HepG2 (cell line): Measurements from ENCODE around the gene NOL4L. TPM values are rescaled to one million over a fixed set of nuclear protein-coding genes. Genes with fewer than 3 reads are reported as not detected.
A peak's percentile ranks its signal among the peaks of the same experiment; 100 is the strongest.

Experiments
- BRD4 ChIP-seq: sonication (generic); formaldehyde crosslinking; IDR thresholded peaks from 2 replicates; pipeline ENCODE4 v1.4.0; 2020; ENCODE audit warnings: missing genetic modification reagents
- CENPT ChIP-seq: sonication (generic); formaldehyde crosslinking; IDR thresholded peaks from 2 replicates; pipeline ENCODE4 v1.8.0; 2022; ENCODE audit warnings: low read depth, mild to moderate bottlenecking, moderate library complexity, missing genetic modification reagents
- NFRKB ChIP-seq: fragments of 450-650 bp; IDR thresholded peaks from 2 replicates; pipeline ENCODE4 v1.6.1; 2017
- PCBP1 ChIP-seq: fragments of 200-400 bp; formaldehyde crosslinking; IDR thresholded peaks from 2 replicates; pipeline ENCODE4 v1.6.1; 2017; ENCODE audit warnings: mild to moderate bottlenecking, low read depth, low read length, borderline replicate concordance
- SNRNP70 ChIP-seq: fragments of 200-400 bp; formaldehyde crosslinking; IDR thresholded peaks from 2 replicates; pipeline ENCODE4 v1.6.1; 2017; ENCODE audit warnings: mild to moderate bottlenecking, low read depth, low read length, moderate library complexity
- SP140L ChIP-seq: sonication (generic); formaldehyde crosslinking; IDR thresholded peaks from 2 replicates; pipeline ENCODE4 v1.4.0; 2020; ENCODE audit warnings: missing genetic modification reagents, borderline replicate concordance
- ZNF446 ChIP-seq: sonication (generic); formaldehyde crosslinking; IDR thresholded peaks from 2 replicates; pipeline ENCODE4 v1.5.0; 2020; ENCODE audit warnings: mild to moderate bottlenecking, missing genetic modification reagents
- ZNF558 ChIP-seq: sonication (generic); formaldehyde crosslinking; IDR thresholded peaks from 2 replicates; pipeline ENCODE4 v1.9.0; 2022; ENCODE audit warnings: mild to moderate bottlenecking, missing genetic modification reagents, borderline replicate concordance
- ZNF570 ChIP-seq: sonication (generic); formaldehyde crosslinking; IDR thresholded peaks from 2 replicates; pipeline ENCODE4 v1.4.0; 2020; ENCODE audit warnings: mild to moderate bottlenecking, missing genetic modification reagents, borderline replicate concordance
- ZNF768 ChIP-seq: sonication (generic); formaldehyde crosslinking; IDR thresholded peaks from 2 replicates; pipeline ENCODE4 v1.4.0; 2020; ENCODE audit warnings: missing genetic modification reagents
- polyA plus RNA-seq, 8 experiments: library from polyadenylated mRNA; depleted of rRNA in 3 of 8; stranded (reverse) in 7 of 8; unstranded in 1 of 8; fragments of >200 nt; fragmentation: Illumina TruSeq in 4 of 8; extraction: Trizol in 4 of 8; gene quantifications; 2 replicates each; pipeline versions ENCODE4 v1.2.1 to v1.2.3, GENCODE V29; 2011 to 2016; ENCODE audit warnings: low read depth in 4 of 8, missing spikeins in 1 of 8, mixed read lengths in 1 of 8; ENCODE audit not compliant: insufficient read depth in 1 of 8
- total RNA-seq, 5 experiments: library from RNA; depleted of rRNA; stranded (reverse); fragments of >200 nt; fragmentation: Illumina TruSeq; extraction: Trizol; gene quantifications; 2 replicates each; pipeline ENCODE4 v1.2.3, GENCODE V29; 2016; ENCODE audit warnings: low read depth in 1 of 5
- TF ChIP-seq, protein P1 (sequence below): IDR thresholded peaks from 2 replicates; pipeline ENCODE4 v1.6.1; 2016; ENCODE audit warnings: missing compliant biosample characterization, missing genetic modification reagents, borderline replicate concordance
- TF ChIP-seq, protein P2 (sequence below): sonication (generic); formaldehyde crosslinking; IDR thresholded peaks from 2 replicates; pipeline ENCODE4 v1.5.0; 2020; ENCODE audit warnings: missing genetic modification reagents
- TF ChIP-seq, protein P3 (sequence below): sonication (generic); formaldehyde crosslinking; IDR thresholded peaks from 2 replicates; pipeline ENCODE4 v1.8.1; 2023; ENCODE audit warnings: missing genetic modification reagents, mild to moderate bottlenecking, borderline replicate concordance
- TF ChIP-seq, protein P4 (sequence below): sonication (generic); formaldehyde crosslinking; IDR thresholded peaks from 2 replicates; pipeline ENCODE4 v1.9.0; 2021; ENCODE audit warnings: mild to moderate bottlenecking, missing genetic modification reagents
- TF ChIP-seq, protein P5 (sequence below): sonication (generic); formaldehyde crosslinking; IDR thresholded peaks from 2 replicates; pipeline ENCODE4 v1.8.1; 2023; ENCODE audit warnings: mild to moderate bottlenecking, missing genetic modification reagents
- TF ChIP-seq, protein P6 (sequence below): sonication (generic); formaldehyde crosslinking; IDR thresholded peaks from 2 replicates; pipeline ENCODE4 v1.5.0; 2020; ENCODE audit warnings: missing genetic modification reagents, mild to moderate bottlenecking, borderline replicate concordance

The NOL4L gene
- total and polyA plus RNA-seq, 2 of the 13 experiments (the other 11 are each of a cell fraction or from before 2014, with no cell fraction given): 16.6 to 35.4 TPM

DNA sequence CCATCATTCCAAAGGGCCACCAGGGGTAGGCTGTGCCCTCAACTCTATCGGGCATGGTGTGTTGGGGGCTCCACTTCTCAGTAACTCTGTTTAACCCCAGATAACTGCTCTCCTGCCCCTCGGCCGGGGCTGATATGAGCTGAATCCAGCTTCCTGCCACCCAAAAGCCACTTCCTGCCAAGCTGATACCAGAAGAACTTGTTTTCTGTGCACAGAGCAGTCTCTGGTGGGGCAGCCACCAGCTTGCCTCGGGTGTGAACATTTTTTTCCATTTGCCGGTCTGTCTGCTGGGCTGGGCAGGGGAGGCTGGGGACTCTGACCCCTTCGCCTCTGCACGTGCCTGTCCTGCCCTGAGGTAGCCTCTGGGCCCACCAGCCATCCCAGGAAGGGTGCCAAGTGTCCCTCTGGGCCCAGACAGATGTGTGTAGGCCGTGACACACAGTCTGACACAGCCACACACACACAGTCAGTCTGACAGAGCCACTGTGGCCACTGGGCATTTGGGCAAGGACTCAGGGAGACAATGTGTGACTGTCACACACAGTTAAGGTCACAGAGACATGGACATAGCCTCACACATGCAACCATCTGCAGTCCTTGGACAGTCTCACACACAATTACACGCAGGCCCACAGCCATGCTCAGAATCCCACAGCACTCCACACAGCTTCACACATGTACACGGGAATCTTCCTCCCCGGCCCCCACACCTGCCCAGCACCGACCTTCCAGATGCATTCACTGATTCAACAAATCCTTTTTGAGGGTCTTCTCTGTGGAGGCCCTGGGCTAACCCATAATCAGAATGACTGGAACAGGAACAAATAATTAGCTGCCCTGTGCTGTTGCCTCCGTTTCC, 45.1 kb downstream of the NOL4L start (continued):
- TF ChIP-seq, protein P1, sequence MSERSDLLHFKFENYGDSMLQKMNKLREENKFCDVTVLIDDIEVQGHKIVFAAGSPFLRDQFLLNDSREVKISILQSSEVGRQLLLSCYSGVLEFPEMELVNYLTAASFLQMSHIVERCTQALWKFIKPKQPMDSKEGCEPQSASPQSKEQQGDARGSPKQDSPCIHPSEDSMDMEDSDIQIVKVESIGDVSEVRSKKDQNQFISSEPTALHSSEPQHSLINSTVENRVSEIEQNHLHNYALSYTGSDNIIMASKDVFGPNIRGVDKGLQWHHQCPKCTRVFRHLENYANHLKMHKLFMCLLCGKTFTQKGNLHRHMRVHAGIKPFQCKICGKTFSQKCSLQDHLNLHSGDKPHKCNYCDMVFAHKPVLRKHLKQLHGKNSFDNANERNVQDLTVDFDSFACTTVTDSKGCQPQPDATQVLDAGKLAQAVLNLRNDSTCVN (CRISPR knock-in tag): peak; percentile 74; the same call in 1 of the 2 replicates
- TF ChIP-seq BRD4 (CRISPR knock-in tag) (peak; percentile 97), ZNF558 (peak; percentile 95), PCBP1 (peak; percentile 72; the same call in 1 of the 2 replicates), NFRKB (no peak), SP140L (no peak), SNRNP70 (no peak), ZNF768 (CRISPR knock-in tag) (peak; percentile 92), ZNF446 (CRISPR knock-in tag) (no peak), ZNF570 (CRISPR knock-in tag) (0 out of 2 replicates have a peak, but pooled peaks have one; percentile 70), CENPT (CRISPR knock-in tag) (no peak)
- TF ChIP-seq, protein P2, sequence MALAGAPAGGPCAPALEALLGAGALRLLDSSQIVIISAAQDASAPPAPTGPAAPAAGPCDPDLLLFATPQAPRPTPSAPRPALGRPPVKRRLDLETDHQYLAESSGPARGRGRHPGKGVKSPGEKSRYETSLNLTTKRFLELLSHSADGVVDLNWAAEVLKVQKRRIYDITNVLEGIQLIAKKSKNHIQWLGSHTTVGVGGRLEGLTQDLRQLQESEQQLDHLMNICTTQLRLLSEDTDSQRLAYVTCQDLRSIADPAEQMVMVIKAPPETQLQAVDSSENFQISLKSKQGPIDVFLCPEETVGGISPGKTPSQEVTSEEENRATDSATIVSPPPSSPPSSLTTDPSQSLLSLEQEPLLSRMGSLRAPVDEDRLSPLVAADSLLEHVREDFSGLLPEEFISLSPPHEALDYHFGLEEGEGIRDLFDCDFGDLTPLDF (CRISPR knock-in tag): no peak
- TF ChIP-seq, protein P3, sequence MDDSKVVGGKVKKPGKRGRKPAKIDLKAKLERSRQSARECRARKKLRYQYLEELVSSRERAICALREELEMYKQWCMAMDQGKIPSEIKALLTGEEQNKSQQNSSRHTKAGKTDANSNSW (CRISPR knock-in tag): 0 out of 2 replicates have a peak, but pooled peaks have one; percentile 34
- TF ChIP-seq, protein P4, sequence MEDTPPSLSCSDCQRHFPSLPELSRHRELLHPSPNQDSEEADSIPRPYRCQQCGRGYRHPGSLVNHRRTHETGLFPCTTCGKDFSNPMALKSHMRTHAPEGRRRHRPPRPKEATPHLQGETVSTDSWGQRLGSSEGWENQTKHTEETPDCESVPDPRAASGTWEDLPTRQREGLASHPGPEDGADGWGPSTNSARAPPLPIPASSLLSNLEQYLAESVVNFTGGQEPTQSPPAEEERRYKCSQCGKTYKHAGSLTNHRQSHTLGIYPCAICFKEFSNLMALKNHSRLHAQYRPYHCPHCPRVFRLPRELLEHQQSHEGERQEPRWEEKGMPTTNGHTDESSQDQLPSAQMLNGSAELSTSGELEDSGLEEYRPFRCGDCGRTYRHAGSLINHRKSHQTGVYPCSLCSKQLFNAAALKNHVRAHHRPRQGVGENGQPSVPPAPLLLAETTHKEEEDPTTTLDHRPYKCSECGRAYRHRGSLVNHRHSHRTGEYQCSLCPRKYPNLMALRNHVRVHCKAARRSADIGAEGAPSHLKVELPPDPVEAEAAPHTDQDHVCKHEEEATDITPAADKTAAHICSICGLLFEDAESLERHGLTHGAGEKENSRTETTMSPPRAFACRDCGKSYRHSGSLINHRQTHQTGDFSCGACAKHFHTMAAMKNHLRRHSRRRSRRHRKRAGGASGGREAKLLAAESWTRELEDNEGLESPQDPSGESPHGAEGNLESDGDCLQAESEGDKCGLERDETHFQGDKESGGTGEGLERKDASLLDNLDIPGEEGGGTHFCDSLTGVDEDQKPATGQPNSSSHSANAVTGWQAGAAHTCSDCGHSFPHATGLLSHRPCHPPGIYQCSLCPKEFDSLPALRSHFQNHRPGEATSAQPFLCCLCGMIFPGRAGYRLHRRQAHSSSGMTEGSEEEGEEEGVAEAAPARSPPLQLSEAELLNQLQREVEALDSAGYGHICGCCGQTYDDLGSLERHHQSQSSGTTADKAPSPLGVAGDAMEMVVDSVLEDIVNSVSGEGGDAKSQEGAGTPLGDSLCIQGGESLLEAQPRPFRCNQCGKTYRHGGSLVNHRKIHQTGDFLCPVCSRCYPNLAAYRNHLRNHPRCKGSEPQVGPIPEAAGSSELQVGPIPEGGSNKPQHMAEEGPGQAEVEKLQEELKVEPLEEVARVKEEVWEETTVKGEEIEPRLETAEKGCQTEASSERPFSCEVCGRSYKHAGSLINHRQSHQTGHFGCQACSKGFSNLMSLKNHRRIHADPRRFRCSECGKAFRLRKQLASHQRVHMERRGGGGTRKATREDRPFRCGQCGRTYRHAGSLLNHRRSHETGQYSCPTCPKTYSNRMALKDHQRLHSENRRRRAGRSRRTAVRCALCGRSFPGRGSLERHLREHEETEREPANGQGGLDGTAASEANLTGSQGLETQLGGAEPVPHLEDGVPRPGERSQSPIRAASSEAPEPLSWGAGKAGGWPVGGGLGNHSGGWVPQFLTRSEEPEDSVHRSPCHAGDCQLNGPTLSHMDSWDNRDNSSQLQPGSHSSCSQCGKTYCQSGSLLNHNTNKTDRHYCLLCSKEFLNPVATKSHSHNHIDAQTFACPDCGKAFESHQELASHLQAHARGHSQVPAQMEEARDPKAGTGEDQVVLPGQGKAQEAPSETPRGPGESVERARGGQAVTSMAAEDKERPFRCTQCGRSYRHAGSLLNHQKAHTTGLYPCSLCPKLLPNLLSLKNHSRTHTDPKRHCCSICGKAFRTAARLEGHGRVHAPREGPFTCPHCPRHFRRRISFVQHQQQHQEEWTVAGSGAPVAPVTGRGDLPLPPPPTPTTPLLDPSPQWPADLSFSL (CRISPR knock-in tag): peak; percentile 89
- TF ChIP-seq, protein P5, sequence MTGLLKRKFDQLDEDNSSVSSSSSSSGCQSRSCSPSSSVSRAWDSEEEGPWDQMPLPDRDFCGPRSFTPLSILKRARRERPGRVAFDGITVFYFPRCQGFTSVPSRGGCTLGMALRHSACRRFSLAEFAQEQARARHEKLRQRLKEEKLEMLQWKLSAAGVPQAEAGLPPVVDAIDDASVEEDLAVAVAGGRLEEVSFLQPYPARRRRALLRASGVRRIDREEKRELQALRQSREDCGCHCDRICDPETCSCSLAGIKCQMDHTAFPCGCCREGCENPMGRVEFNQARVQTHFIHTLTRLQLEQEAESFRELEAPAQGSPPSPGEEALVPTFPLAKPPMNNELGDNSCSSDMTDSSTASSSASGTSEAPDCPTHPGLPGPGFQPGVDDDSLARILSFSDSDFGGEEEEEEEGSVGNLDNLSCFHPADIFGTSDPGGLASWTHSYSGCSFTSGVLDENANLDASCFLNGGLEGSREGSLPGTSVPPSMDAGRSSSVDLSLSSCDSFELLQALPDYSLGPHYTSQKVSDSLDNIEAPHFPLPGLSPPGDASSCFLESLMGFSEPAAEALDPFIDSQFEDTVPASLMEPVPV (CRISPR knock-in tag): no peak
- TF ChIP-seq, protein P6, sequence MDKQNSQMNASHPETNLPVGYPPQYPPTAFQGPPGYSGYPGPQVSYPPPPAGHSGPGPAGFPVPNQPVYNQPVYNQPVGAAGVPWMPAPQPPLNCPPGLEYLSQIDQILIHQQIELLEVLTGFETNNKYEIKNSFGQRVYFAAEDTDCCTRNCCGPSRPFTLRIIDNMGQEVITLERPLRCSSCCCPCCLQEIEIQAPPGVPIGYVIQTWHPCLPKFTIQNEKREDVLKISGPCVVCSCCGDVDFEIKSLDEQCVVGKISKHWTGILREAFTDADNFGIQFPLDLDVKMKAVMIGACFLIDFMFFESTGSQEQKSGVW (CRISPR knock-in tag): peak; percentile 84; the same call in 1 of the 2 replicates
